H9 (cell line): ENCODE data around the gene C19orf47. TPM values are rescaled to one million over a fixed set of nuclear protein-coding genes. Genes with fewer than 3 reads are reported as not detected.

Experiments
- DNase-seq: peaks from one replicate; pipeline ENCODE4 v3.0.0-alpha.2; 2017
- H2AFZ ChIP-seq: one replicate; pipeline ENCODE4 v1.6.1; 2013; ENCODE audit warnings: mild to moderate bottlenecking, low read length, control low read depth, moderate library complexity
- H2AK5ac ChIP-seq: 2 replicates; pipeline ENCODE4 v1.6.1; 2013; ENCODE audit warnings: low read length, control low read depth, mixed read lengths; ENCODE audit not compliant: insufficient read length
- H2BK120ac ChIP-seq: one replicate; pipeline ENCODE4 v1.6.1; 2013; ENCODE audit warnings: low read depth, mild to moderate bottlenecking, low read length, control low read depth, inconsistent platforms; ENCODE audit not compliant: poor library complexity, severe bottlenecking
- H2BK12ac ChIP-seq: 2 replicates; pipeline ENCODE4 v1.6.1; 2013; ENCODE audit warnings: low read length, control low read depth, mixed read lengths, low read depth; ENCODE audit not compliant: insufficient read length
- H2BK15ac ChIP-seq: 2 replicates; pipeline ENCODE4 v1.6.1; 2013; ENCODE audit warnings: low read depth, low read length, control low read depth
- H2BK20ac ChIP-seq: one replicate; pipeline ENCODE4 v1.6.1; 2013; ENCODE audit warnings: low read depth, mild to moderate bottlenecking, low read length, control low read depth, inconsistent platforms; ENCODE audit not compliant: poor library complexity, severe bottlenecking
- H2BK5ac ChIP-seq: 2 replicates; pipeline ENCODE4 v1.6.1; 2013; ENCODE audit warnings: low read length, control low read depth, mixed read lengths; ENCODE audit not compliant: insufficient read length
- H3K14ac ChIP-seq: 2 replicates; pipeline ENCODE4 v1.6.1; 2013; ENCODE audit warnings: low read length, control low read depth; ENCODE audit not compliant: insufficient read depth
- H3K18ac ChIP-seq: 2 replicates; pipeline ENCODE4 v1.6.1; 2013; ENCODE audit warnings: low read depth, mild to moderate bottlenecking, mixed read lengths, low read length, control low read depth; ENCODE audit not compliant: insufficient read length
- H3K23ac ChIP-seq: 2 replicates; pipeline ENCODE4 v1.6.1; 2013; ENCODE audit warnings: low read length, control low read depth, mixed read lengths, low read depth; ENCODE audit not compliant: insufficient read length
- H3K23me2 ChIP-seq: 2 replicates; pipeline ENCODE4 v1.6.1; 2013; ENCODE audit warnings: low read depth, mild to moderate bottlenecking, mixed read lengths, low read length, control low read depth; ENCODE audit not compliant: insufficient read length, poor library complexity, severe bottlenecking
- H3K27ac ChIP-seq: 2 replicates; pipeline ENCODE4 v1.5.1; 2013; ENCODE audit warnings: low read length, control low read depth, mixed read lengths, low read depth; ENCODE audit not compliant: insufficient read length
- H3K27me3 ChIP-seq: 2 replicates; pipeline ENCODE4 v1.6.1; 2013; ENCODE audit warnings: low read length, control low read depth, inconsistent platforms; ENCODE audit not compliant: insufficient read depth
- H3K4ac ChIP-seq: 2 replicates; pipeline ENCODE4 v1.6.1; 2013; ENCODE audit warnings: low read depth, mild to moderate bottlenecking, control low read depth, inconsistent platforms, low read length, moderate library complexity
- H3K4me1 ChIP-seq: 2 replicates; pipeline ENCODE4 v1.6.1; 2013; ENCODE audit warnings: low read length, control low read depth, inconsistent platforms; ENCODE audit not compliant: insufficient read depth
- H3K4me2 ChIP-seq: 2 replicates; pipeline ENCODE4 v1.6.1; 2013; ENCODE audit warnings: low read length, control low read depth, mixed read lengths; ENCODE audit not compliant: insufficient read length, insufficient read depth
- H3K56ac ChIP-seq: 2 replicates; pipeline ENCODE4 v1.6.1; 2013; ENCODE audit warnings: low read depth, mild to moderate bottlenecking, mixed read lengths, low read length, control low read depth; ENCODE audit not compliant: insufficient read length
- H3K79me1 ChIP-seq: 2 replicates; pipeline ENCODE4 v1.6.1; 2013; ENCODE audit warnings: low read depth, mild to moderate bottlenecking, moderate library complexity, low read length, control low read depth, inconsistent platforms; ENCODE audit not compliant: insufficient read depth, poor library complexity, severe bottlenecking
- H3K79me2 ChIP-seq: 2 replicates; pipeline ENCODE4 v1.6.1; 2013; ENCODE audit warnings: low read length, control low read depth, inconsistent platforms; ENCODE audit not compliant: insufficient read depth
- H3K9ac ChIP-seq: 2 replicates; pipeline ENCODE4 v1.6.1; 2013; ENCODE audit warnings: low read length, control low read depth, mixed read lengths; ENCODE audit not compliant: insufficient read length; ENCODE audit errors: extremely low read depth
- H3K9me3 ChIP-seq: one replicate; pipeline ENCODE4 v1.6.1; 2013; ENCODE audit warnings: low read depth, low read length, inconsistent platforms; ENCODE audit not compliant: control insufficient read depth
- H3T11ph ChIP-seq: one replicate; pipeline ENCODE4 v1.6.1; 2013; ENCODE audit warnings: mild to moderate bottlenecking, low read length, control low read depth, inconsistent platforms
- H4K20me1 ChIP-seq: one replicate; pipeline ENCODE4 v1.6.1; 2013; ENCODE audit not compliant: control insufficient read depth, insufficient read length, insufficient read depth
- H4K5ac ChIP-seq: 2 replicates; pipeline ENCODE4 v1.6.1; 2013; ENCODE audit warnings: low read depth, mild to moderate bottlenecking, mixed read lengths, low read length, control low read depth; ENCODE audit not compliant: insufficient read length
- H4K8ac ChIP-seq: replicated peaks from 2 replicates; pipeline ENCODE4 v1.6.1; 2013; ENCODE audit warnings: low read length, control low read depth, mixed read lengths, low read depth; ENCODE audit not compliant: insufficient read length
- H4K91ac ChIP-seq: 2 replicates; pipeline ENCODE4 v1.6.1; 2013; ENCODE audit warnings: low read depth, mild to moderate bottlenecking, moderate library complexity, mixed read lengths, low read length, control low read depth; ENCODE audit not compliant: insufficient read length
- H3K27ac Mint-ChIP-seq, 3 experiments: 2 replicates in 2 of 3; 3 replicates in 1 of 3; pipeline ENCODE4 v1.8.0; 2020 to 2021; ENCODE audit warnings: mixed read lengths in 3 of 3, mild to moderate bottlenecking in 1 of 3, moderate library complexity in 1 of 3
- H3K27me3 Mint-ChIP-seq: 2 replicates; pipeline ENCODE4 v1.8.0; 2021; ENCODE audit warnings: low read depth, mild to moderate bottlenecking, moderate library complexity, mixed read lengths
- H3K36me3 Mint-ChIP-seq, 3 experiments: 2 replicates in 2 of 3; 3 replicates in 1 of 3; pipeline ENCODE4 v1.8.0; 2020 to 2021; ENCODE audit warnings: low read depth in 3 of 3, mixed read lengths in 3 of 3; ENCODE audit not compliant: insufficient read depth in 1 of 3
- H3K4me1 Mint-ChIP-seq, 2 experiments: 2 replicates each; pipeline ENCODE4 v1.8.0; 2020; ENCODE audit warnings: mixed read lengths in 2 of 2
- H3K4me3 Mint-ChIP-seq, 2 experiments: 2 replicates in 1 of 2; 3 replicates in 1 of 2; pipeline ENCODE4 v1.8.0; 2020 to 2021; ENCODE audit warnings: mild to moderate bottlenecking in 2 of 2, mixed read lengths in 2 of 2, moderate library complexity in 1 of 2
- H3K9me3 Mint-ChIP-seq, 2 experiments: 2 replicates in 1 of 2; 3 replicates in 1 of 2; pipeline ENCODE4 v1.8.0; 2020; ENCODE audit warnings: mild to moderate bottlenecking in 2 of 2, mixed read lengths in 2 of 2, moderate library complexity in 1 of 2
- WGBS: extraction: QIAGEN DNeasy Blood & Tissue Kit; methylation state at CpG from one replicate; pipeline ENCODE4 v1.1.7; 2013; ENCODE audit warnings: missing lambda C conversion rate, low lambda C conversion rate, mixed read lengths; ENCODE audit not compliant: insufficient read length; ENCODE audit errors: extremely low coverage; 5-methylcytosine and 5-hydroxymethylcytosine counted together
- total RNA-seq: library from RNA; stranded (reverse); gene quantifications from 2 replicates; pipeline ENCODE4 v1.2.1, GENCODE V29; 2021
- TF ChIP-seq, protein P1 (sequence below): fragments of 200-600 bp; sonication (generic); conservative IDR thresholded peaks from 3 replicates; pipeline ENCODE4 v1.8.0; 2021; ENCODE audit warnings: antibody characterized with exemption, mild to moderate bottlenecking

The C19orf47 gene
- total RNA-seq, 1 experiment from 2014 or later: 19.4 TPM

DNA sequence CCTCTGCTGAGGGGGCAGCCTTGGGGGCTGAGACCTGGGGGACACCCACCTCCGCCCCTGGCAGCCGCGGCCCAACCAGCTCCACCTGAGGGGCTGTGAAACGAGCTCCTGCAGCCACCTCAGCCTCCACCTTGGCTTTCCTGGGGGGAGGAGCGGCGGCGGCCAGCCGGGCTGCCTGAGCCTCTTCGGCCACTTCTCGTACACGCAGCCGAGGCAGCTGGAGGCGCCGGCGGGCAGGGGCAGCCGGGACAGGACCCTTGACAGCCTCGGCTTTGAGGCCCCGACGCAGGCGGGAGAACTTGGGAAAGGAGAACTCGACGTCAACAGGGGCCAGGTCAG is 49.3 kb upstream of the C19orf47 start:
- Histone ChIP-seq H3T11ph (no peak overlapping the region), H3K9me3 (no peaks in the 10 kb centered on the region), H2AFZ (no peak overlapping the region), H4K8ac (no peak overlapping the region), H3K14ac (no peak overlapping the region), H3K4ac (no peak overlapping the region), H3K4me1 (no peaks in the 10 kb centered on the region), H3K56ac (no peak overlapping the region), H3K79me1 (no peaks in the 10 kb centered on the region), H3K9ac (no peak overlapping the region), H2BK120ac (no peak overlapping the region), H4K20me1 (no peaks in the 10 kb centered on the region), H2BK20ac (no peak overlapping the region), H3K27ac (no peak overlapping the region), H3K79me2 (no peaks in the 10 kb centered on the region), H2BK5ac (no peak overlapping the region), H4K5ac (no peak overlapping the region), H3K4me2 (no peak overlapping the region), H2BK15ac (no peak overlapping the region), H2AK5ac (no peak overlapping the region), H4K91ac (no peak overlapping the region), H3K18ac (no peak overlapping the region), H3K27me3 (no peaks in the 10 kb centered on the region; the same call in 1 of the 2 replicates), H2BK12ac (no peak overlapping the region), H3K23me2 (peaks cover 7% of the 10 kb centered on the region), H3K23ac (no peak overlapping the region)
- Mint-ChIP-seq H3K4me3 (0 out of 5 replicates have a peak overlapping the region, but pooled peaks of 1 of the 2 experiments have one; percentile 50), H3K9me3 (no peaks in the 10 kb centered on the region), H3K27ac (no peak overlapping the region), H3K36me3 (no peaks in the 10 kb centered on the region; a peak in 1 of 7 replicates), H3K27me3 (peaks cover 19% of the 10 kb centered on the region), H3K4me1 (peaks cover 8 to 15% of the 10 kb centered on the region in 2 experiments)
- DNase-seq: no peak
- WGBS: no CpG with 5 or more reads among the region's 22 CpGs
- TF ChIP-seq, protein P1, sequence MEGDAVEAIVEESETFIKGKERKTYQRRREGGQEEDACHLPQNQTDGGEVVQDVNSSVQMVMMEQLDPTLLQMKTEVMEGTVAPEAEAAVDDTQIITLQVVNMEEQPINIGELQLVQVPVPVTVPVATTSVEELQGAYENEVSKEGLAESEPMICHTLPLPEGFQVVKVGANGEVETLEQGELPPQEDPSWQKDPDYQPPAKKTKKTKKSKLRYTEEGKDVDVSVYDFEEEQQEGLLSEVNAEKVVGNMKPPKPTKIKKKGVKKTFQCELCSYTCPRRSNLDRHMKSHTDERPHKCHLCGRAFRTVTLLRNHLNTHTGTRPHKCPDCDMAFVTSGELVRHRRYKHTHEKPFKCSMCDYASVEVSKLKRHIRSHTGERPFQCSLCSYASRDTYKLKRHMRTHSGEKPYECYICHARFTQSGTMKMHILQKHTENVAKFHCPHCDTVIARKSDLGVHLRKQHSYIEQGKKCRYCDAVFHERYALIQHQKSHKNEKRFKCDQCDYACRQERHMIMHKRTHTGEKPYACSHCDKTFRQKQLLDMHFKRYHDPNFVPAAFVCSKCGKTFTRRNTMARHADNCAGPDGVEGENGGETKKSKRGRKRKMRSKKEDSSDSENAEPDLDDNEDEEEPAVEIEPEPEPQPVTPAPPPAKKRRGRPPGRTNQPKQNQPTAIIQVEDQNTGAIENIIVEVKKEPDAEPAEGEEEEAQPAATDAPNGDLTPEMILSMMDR: no peak
